GM12864 (cell line): Measurements from ENCODE around the gene TMEM63C.
A peak's percentile ranks its signal among the peaks of the same experiment; 100 is the strongest.

Source experiments
- DNase-seq: peaks from one replicate; pipeline ENCODE4 v3.0.0-alpha.2; 2011; ENCODE audit warnings: low read depth
- H3K4me3 ChIP-seq: 2 replicates; pipeline ENCODE4 v1.5.1; 2011; ENCODE audit warnings: mild to moderate bottlenecking, low read depth, low read length, control low read depth
- TF ChIP-seq, protein P1 (sequence below): IDR thresholded peaks from 2 replicates; pipeline ENCODE4 v1.5.1; 2011; ENCODE audit warnings: low read depth, mild to moderate bottlenecking, moderate library complexity, low read length, control low read depth, inconsistent platforms; ENCODE audit errors: missing control alignments

TMEM63C gene

DNA sequence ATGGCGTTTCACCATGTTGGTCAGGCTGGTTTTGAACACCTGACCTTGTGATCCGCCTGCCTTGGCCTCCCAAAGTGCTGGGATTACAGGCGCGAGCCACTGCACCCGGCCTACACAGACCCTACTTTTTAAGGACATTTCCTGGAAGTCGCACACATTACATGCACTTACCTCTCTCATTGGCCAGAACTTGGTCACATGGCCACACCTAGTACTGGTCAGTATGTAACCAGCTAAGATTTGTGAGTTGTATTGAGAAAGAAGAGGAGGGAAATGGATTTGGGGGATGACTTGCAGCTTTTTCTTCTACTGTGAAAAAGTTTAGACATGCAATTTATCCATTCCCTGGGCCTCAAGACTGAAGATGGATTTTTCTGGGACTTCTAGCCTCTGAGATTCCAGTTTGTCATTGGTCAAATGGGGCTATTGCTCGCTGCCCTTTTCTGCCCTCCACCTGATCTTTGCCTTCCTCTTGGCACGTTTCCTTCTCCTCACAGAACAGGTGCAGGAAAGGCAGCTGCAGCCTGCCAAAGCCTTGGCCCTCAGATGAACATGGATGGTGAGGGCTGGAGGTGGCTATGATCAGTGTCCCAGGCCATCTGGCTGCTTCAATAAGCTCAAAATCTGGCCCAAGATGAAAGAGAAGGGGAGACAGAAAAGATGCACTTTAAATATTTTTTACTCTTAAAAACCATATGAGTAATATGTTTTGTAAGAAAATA, 32.9 kb upstream of the TMEM63C start:
- no peak overlapping the region for H3K4me3 ChIP-seq
- no peak for DNase-seq
- TF ChIP-seq, protein P1, sequence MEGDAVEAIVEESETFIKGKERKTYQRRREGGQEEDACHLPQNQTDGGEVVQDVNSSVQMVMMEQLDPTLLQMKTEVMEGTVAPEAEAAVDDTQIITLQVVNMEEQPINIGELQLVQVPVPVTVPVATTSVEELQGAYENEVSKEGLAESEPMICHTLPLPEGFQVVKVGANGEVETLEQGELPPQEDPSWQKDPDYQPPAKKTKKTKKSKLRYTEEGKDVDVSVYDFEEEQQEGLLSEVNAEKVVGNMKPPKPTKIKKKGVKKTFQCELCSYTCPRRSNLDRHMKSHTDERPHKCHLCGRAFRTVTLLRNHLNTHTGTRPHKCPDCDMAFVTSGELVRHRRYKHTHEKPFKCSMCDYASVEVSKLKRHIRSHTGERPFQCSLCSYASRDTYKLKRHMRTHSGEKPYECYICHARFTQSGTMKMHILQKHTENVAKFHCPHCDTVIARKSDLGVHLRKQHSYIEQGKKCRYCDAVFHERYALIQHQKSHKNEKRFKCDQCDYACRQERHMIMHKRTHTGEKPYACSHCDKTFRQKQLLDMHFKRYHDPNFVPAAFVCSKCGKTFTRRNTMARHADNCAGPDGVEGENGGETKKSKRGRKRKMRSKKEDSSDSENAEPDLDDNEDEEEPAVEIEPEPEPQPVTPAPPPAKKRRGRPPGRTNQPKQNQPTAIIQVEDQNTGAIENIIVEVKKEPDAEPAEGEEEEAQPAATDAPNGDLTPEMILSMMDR, result no peak

DNA sequence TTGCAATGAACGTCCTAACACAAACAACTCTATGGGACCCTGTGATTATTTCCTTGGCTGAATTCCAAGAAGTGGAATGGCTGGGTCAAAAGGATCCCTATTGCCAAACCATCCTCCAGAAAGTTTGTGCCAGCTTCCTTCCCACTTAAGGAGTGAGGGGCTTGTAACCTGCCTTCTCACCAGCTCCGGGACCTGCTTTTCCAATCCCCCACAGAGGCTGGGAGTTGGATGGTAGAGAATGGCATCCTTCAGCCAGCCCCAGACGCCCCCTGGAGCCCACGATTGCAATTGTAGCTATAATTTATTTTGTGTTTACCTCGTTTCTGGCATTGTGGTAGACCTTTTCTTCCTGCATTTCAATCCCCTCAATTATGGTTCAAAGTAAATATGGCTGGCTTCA, 30.4 kb upstream of the TMEM63C start:
- no peak for DNase-seq
- H3K4me3 ChIP-seq, result no peak overlapping the region
- TF ChIP-seq, protein P1, result peak; percentile 67

DNA sequence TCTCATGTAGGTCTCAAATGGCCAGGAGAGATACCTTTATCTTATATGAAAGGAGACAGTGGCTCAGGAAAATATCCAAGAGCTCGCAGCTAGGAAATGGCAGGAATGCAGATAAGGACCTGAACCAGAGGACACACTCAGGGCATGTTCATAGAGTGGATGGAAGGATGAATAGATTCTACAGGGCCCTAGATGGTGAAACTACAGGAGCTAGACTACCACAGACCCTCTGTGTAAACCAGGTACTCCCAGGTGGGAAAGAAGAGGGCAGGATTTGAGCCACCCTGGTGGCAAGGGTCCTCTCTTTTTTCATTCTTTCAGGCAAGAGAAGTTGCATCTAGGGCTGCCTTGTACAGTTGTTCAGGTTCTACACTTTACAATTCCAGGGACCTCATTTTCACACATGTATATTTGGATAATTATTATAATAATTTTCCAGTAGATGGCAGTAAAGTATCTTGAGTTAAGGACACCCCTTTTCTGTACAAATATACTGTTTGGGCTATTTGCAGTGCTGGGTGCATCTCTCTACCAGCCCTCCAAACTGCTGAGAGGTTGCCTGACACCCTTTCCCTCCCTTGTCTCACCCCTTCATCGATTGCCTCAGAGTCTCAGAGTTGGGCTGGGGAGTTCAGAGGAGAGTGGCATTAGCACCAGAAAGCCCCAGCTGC, 29.5 kb upstream of the TMEM63C start:
- DNase-seq, result no peak
- TF ChIP-seq, protein P1, result peak; percentile 16
- H3K4me3 ChIP-seq, result no peak overlapping the region

DNA sequence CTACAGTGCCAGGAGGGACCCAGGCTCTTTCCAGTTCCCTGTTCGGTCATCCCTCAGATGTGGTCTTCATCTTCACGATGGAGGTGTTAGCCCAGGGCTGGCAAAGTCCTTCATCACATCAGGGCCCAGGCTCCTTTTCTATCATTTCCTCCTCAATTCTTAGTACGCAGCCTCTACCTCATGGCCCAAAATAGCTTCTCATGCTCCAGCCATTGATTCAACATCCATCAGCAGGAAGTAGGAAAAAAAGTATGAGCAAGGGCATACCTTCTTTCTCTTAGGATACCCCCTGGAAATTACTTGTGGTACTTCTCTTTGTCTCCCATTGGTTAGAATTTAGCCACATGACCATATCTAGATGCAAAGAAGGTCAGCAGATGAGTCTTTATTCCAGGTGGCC, 27.8 kb upstream of the TMEM63C start:
- no peak overlapping the region for H3K4me3 ChIP-seq
- TF ChIP-seq, protein P1, result no peak
- no peak for DNase-seq

DNA sequence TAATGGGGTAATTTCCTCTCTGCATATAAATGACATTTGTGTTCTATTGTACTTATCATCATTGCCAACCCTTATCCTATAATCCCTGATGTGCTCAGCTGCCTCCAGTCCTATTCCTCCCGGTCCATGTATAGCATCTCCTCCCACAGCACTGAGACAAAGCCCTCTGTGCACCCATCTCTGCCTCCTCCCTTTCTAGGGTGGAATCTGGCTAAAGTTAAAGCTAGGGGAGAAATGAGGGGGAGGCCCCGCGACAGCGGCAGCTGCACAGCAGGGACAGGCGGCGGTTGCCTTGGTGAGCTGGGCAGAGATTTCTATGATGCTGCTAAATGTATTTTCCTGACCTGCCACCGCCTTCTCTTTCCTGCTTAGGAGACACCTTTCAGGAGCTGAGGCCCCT, 27.2 kb upstream of the TMEM63C start:
- no peak for DNase-seq
- TF ChIP-seq, protein P1, result no peak
- no peak overlapping the region for H3K4me3 ChIP-seq

DNA sequence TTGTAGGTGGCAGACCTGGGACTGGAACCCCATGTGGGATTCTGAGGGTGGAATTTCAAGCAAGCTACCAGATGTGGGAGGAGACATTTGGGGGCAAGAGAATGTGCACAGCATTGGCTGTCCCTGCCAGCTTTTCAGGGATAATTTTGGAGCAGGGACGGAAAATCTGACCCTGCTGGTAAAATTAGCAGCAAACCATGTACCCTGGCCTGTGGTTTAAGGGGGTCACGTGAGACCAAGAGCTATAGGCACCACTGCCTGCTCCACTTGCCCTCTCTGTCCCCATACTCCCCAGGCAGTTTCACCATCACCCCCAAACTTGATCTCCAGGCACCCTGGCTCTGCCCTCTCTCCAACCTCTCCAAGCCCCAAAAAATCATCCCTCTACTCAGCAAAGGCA, 26.5 kb upstream of the TMEM63C start:
- TF ChIP-seq, protein P1, result no peak

More for the DNA sequence above, 26.5 kb upstream of the TMEM63C start:
- DNase-seq, result no peak
- H3K4me3 ChIP-seq, result no peak overlapping the region
